Measurements from ENCODE around the gene L3MBTL4. TPM values are rescaled to one million over a fixed set of nuclear protein-coding genes. Genes with fewer than 3 reads are reported as not detected.

The L3MBTL4 gene
- total RNA-seq, 1 experiment from 2014 or later = 0.87 TPM

- ChIA-PET POLR2A (no interaction called here), CTCF (no interaction called here)
- no peaks in the 10 kb centered on the region for H3K27me3 ChIP-seq (ENCODE audit: control insufficient read depth, insufficient read depth, low read length)
Measured at GRCh38 chr18:6204476-6204875, 210.2 kb downstream of the L3MBTL4 start.

DNA sequence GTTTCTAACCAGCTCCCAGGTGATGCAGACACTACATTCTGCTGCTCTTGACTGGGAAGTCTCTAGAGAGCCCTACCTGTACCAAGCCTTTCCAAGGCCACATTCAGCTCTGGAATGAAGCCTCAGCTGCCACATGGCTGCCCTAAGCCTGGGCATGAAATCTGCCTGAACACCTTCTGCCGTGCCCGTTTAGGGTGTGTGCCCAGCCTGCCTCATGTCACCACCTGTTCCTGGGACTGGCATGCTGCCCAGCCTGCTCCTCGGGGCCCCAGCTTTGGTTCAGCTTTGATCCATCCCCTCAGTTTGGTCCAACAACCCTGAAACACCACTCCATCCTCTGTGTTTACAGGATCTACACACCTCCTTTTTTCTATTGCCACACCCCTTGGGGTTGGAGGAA lies 210.9 kb downstream of the L3MBTL4 start:
- BruUV-seq (replicated peaks) = no TSS peak
- DNase-seq (ENCODE audit: low read depth, low spot score) (no peak), ATAC-seq (no peak)
- Histone ChIP-seq H3K36me3 (ENCODE audit: control insufficient read depth, insufficient read depth, low read length) (no peaks in the 10 kb centered on the region), H3K27me3 (ENCODE audit: control insufficient read depth, insufficient read depth, low read length) (no peaks in the 10 kb centered on the region), H3K4me1 (ENCODE audit: control insufficient read depth, insufficient read depth, low read length) (no peaks in the 10 kb centered on the region), H3K9me3 (ENCODE audit: control insufficient read depth, insufficient read depth, low read depth, low read length) (no peaks in the 10 kb centered on the region), H3K4me3 (ENCODE audit: low read depth in 2 of 2, low read length in 2 of 2) (no peak overlapping the region), H3K27ac (ENCODE audit: low read length) (no peak overlapping the region)
- intact Hi-C loops (cut with micrococcal nuclease; ENCODE audit: unreplicated experiment) = no loop called here
- TF ChIP-seq REST (IDR thresholded peaks at IDR 0.05; ENCODE audit: insufficient read depth in 1 of 2, low read depth in 2 of 2, low read length in 1 of 2) (no peak), SIN3A (IDR thresholded peaks at IDR 0.05; ENCODE audit: borderline replicate concordance, insufficient read depth, low read depth, low read length) (no peak), POLR2AphosphoS5 (IDR thresholded peaks at IDR 0.05; ENCODE audit: low read depth, low read length) (no peak), TCF7L2 (IDR thresholded peaks at IDR 0.05; ENCODE audit: low read depth, low read length) (no peak)
- TF ChIP-seq, protein P1, sequence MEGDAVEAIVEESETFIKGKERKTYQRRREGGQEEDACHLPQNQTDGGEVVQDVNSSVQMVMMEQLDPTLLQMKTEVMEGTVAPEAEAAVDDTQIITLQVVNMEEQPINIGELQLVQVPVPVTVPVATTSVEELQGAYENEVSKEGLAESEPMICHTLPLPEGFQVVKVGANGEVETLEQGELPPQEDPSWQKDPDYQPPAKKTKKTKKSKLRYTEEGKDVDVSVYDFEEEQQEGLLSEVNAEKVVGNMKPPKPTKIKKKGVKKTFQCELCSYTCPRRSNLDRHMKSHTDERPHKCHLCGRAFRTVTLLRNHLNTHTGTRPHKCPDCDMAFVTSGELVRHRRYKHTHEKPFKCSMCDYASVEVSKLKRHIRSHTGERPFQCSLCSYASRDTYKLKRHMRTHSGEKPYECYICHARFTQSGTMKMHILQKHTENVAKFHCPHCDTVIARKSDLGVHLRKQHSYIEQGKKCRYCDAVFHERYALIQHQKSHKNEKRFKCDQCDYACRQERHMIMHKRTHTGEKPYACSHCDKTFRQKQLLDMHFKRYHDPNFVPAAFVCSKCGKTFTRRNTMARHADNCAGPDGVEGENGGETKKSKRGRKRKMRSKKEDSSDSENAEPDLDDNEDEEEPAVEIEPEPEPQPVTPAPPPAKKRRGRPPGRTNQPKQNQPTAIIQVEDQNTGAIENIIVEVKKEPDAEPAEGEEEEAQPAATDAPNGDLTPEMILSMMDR (IDR thresholded peaks at IDR 0.05) = no peak
- ChIA-PET POLR2A (no interaction called here), CTCF (no interaction called here)
- in situ Hi-C loops (cut with HindIII; ENCODE audit: low pct_unique_long_range_greater_than_20kb, low sequenced_read_pairs) = no loop called here

More at GRCh38 chr18:6204476-6204875, 210.2 kb downstream of the L3MBTL4 start:
- no peak for ATAC-seq
- Histone ChIP-seq H3K27ac (ENCODE audit: low read length) (no peak overlapping the region), H3K9me3 (ENCODE audit: control insufficient read depth, insufficient read depth, low read depth, low read length) (no peaks in the 10 kb centered on the region), H3K4me3 (ENCODE audit: low read depth in 2 of 2, low read length in 2 of 2) (no peak overlapping the region), H3K36me3 (ENCODE audit: control insufficient read depth, insufficient read depth, low read length) (no peaks in the 10 kb centered on the region), H3K4me1 (ENCODE audit: control insufficient read depth, insufficient read depth, low read length) (no peaks in the 10 kb centered on the region)
- in situ Hi-C loops (cut with HindIII; ENCODE audit: low pct_unique_long_range_greater_than_20kb, low sequenced_read_pairs) = no loop called here
- intact Hi-C loops (cut with micrococcal nuclease; ENCODE audit: unreplicated experiment) = no loop called here
- no peak for DNase-seq (ENCODE audit: low read depth, low spot score)
- no peak for TF ChIP-seq REST (IDR thresholded peaks at IDR 0.05; ENCODE audit: insufficient read depth in 1 of 2, low read depth in 2 of 2, low read length in 1 of 2)
- no peak for TF ChIP-seq POLR2AphosphoS5 (IDR thresholded peaks at IDR 0.05; ENCODE audit: low read depth, low read length)
- no peak for TF ChIP-seq TCF7L2 (IDR thresholded peaks at IDR 0.05; ENCODE audit: low read depth, low read length)
- no peak for TF ChIP-seq SIN3A (IDR thresholded peaks at IDR 0.05; ENCODE audit: borderline replicate concordance, insufficient read depth, low read depth, low read length)
- TF ChIP-seq, protein P1 (IDR thresholded peaks at IDR 0.05) = no peak
- no TSS peak for BruUV-seq (replicated peaks)

All from Panc1 (cell line).